HG03045 (cell line): ENCODE data around the gene IGSF21.

ENCODE experiments used
- ATAC-seq: cut with Tn5 transposase; IDR thresholded peaks from one replicate; pipeline ENCODE4 v1.9.1; 2021; ENCODE audit warnings: mild to moderate bottlenecking, moderate library complexity; ENCODE audit not compliant: unreplicated experiment

The IGSF21 gene

GRCh38 chr1:18175530-18176377, 68.2 kb downstream of the IGSF21 start:
- ATAC-seq, result no peak

GRCh38 chr1:18176619-18177018, 69.0 kb downstream of the IGSF21 start:
- ATAC-seq, result no peak

- ATAC-seq, result no peak
Measured at GRCh38 chr1:18178111-18178510, 70.5 kb downstream of the IGSF21 start.

GRCh38 chr1:18179009-18179408, 71.4 kb downstream of the IGSF21 start:
- ATAC-seq, result no peak

- no peak for ATAC-seq
Measured at GRCh38 chr1:18182398-18183160, 75.0 kb downstream of the IGSF21 start.

- no peak for ATAC-seq
Measured at GRCh38 chr1:18183533-18183932, 75.9 kb downstream of the IGSF21 start.

- ATAC-seq, result no peak
Measured at GRCh38 chr1:18187054-18187453, 79.5 kb downstream of the IGSF21 start.

- ATAC-seq, result no peak
Measured at GRCh38 chr1:18188820-18189517, 81.4 kb downstream of the IGSF21 start.

- no peak for ATAC-seq
Measured at GRCh38 chr1:18190598-18190997, 83.0 kb downstream of the IGSF21 start.

GRCh38 chr1:18191037-18191436, 83.4 kb downstream of the IGSF21 start:
- ATAC-seq, result no peak

- no peak for ATAC-seq
Measured at GRCh38 chr1:18191481-18192155, 84.0 kb downstream of the IGSF21 start.

GRCh38 chr1:18192182-18192581, 84.6 kb downstream of the IGSF21 start:
- no peak for ATAC-seq

- no peak for ATAC-seq
Measured at GRCh38 chr1:18192974-18193373, 85.4 kb downstream of the IGSF21 start.

- no peak for ATAC-seq
Measured at GRCh38 chr1:18197299-18197698, 89.7 kb downstream of the IGSF21 start.

GRCh38 chr1:18198260-18198659, 90.7 kb downstream of the IGSF21 start:
- no peak for ATAC-seq

GRCh38 chr1:18199462-18199861, 91.9 kb downstream of the IGSF21 start:
- no peak for ATAC-seq

- no peak for ATAC-seq
Measured at GRCh38 chr1:18200136-18200717, 92.6 kb downstream of the IGSF21 start.

GRCh38 chr1:18200918-18201317, 93.3 kb downstream of the IGSF21 start:
- ATAC-seq, result no peak

GRCh38 chr1:18201997-18202719, 94.6 kb downstream of the IGSF21 start:
- ATAC-seq, result no peak

- ATAC-seq, result no peak
Measured at GRCh38 chr1:18203645-18204044, 96.0 kb downstream of the IGSF21 start.
